Thyroid gland (tissue), 4 donors: ENCODE data around the gene EFCC1.

Experiments
- CTCF ChIP-seq, 6 experiments: fragments of 200-600 bp in 3 of 6; fragments of 450-650 bp in 3 of 6; sonication (generic) in 3 of 6; IDR thresholded peaks; one replicate each; pipeline ENCODE4 v1.5.1; 2016 to 2019; ENCODE audit warnings: antibody characterized with exemption in 6 of 6, mild to moderate bottlenecking in 2 of 6, inconsistent platforms in 1 of 6, moderate library complexity in 1 of 6
- POLR2A ChIP-seq, 2 donors: fragments of 450-650 bp; IDR thresholded peaks; one replicate each; pipeline ENCODE4 v1.6.1; 2017; ENCODE audit warnings: antibody characterized with exemption in 2 of 2, mild to moderate bottlenecking in 2 of 2, moderate library complexity in 1 of 2

DNA sequence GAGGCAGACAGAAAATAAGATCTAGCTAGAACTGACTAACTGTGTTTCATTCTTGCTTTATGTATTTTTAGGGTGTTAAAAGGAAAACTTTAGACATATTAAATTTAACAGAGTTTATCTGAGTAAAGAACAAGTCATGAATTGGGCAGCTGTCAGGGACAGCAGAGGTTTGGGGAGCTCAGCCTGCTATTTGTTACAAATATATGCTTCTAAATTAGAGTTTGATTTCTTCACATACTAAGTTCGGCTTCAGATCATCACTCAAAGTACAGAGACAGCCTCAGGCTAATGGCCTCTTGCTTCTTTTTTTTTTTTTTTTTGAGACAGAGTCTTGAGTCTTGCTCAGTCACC is 21.9 kb downstream of the EFCC1 start:
- TF ChIP-seq CTCF (IDR thresholded peaks at IDR 0.05) (no peak), POLR2A (IDR thresholded peaks at IDR 0.05) (no peak)
